H1 (cell line): ENCODE results near the gene TBC1D10A. TPM values are rescaled to one million over a fixed set of nuclear protein-coding genes. Genes with fewer than 3 reads are reported as not detected.

ENCODE experiments used
- BACH1 ChIP-seq: IDR thresholded peaks from 2 replicates; pipeline ENCODE4 v1.6.1; 2012; ENCODE audit warnings: low read length, improper control_type of control experiment
- MAFK ChIP-seq: IDR thresholded peaks from 2 replicates; pipeline ENCODE4 v1.6.1; 2012; ENCODE audit warnings: low read depth, mild to moderate bottlenecking, improper control_type of control experiment, low read length
- NANOG ChIP-seq: IDR thresholded peaks from 2 replicates; pipeline ENCODE4 v1.6.1; 2011; ENCODE audit warnings: low read length, low read depth, mild to moderate bottlenecking, inconsistent platforms; ENCODE audit not compliant: insufficient read depth, poor library complexity, severe bottlenecking
- PHF8 ChIP-seq: fragments of 200-600 bp; sonication (generic); conservative IDR thresholded peaks from 2 replicates; pipeline ENCODE4 v1.7.1; 2012; ENCODE audit warnings: low read depth, mild to moderate bottlenecking, inconsistent platforms, low read length, moderate library complexity
- RAD21 ChIP-seq, 2 experiments: IDR thresholded peaks in 1 of 2; conservative IDR thresholded peaks in 1 of 2; 2 replicates each; pipeline ENCODE4 v1.6.1; 2011; ENCODE audit warnings: low read depth in 2 of 2, low read length in 2 of 2, improper control_type of control experiment in 1 of 2, inconsistent platforms in 1 of 2, mild to moderate bottlenecking in 1 of 2, moderate library complexity in 1 of 2
- RBBP5 ChIP-seq: IDR thresholded peaks from 2 replicates; pipeline ENCODE4 v1.7.1; 2012; ENCODE audit warnings: low read depth, mild to moderate bottlenecking, inconsistent platforms, low read length, moderate library complexity, borderline replicate concordance
- TEAD4 ChIP-seq: IDR thresholded peaks from 2 replicates; pipeline ENCODE4 v1.6.1; 2012; ENCODE audit warnings: low read depth, low read length, inconsistent platforms, mixed read lengths
- polyA plus RNA-seq, 7 experiments: library from polyadenylated mRNA; depleted of rRNA in 3 of 7; stranded (reverse) in 5 of 7; unstranded in 2 of 7; fragments of >200 nt in 5 of 7; fragments of 200-250 nt in 2 of 7; gene quantifications; 1 replicate in 5 of 7; 2 replicates in 1 of 7; 4 replicates in 1 of 7; pipeline versions ENCODE4 v1.2.1 to v1.2.3, GENCODE V29; 2011 to 2013; ENCODE audit warnings: missing spikeins in 2 of 7, mixed read lengths in 2 of 7
- total RNA-seq: library from RNA; stranded (reverse); fragmentation: NEBNext Ultra II Directional; extraction: Animal tissue kit (Norgen Biotek cat#: 25700); gene quantifications from 2 replicates; pipeline ENCODE4 v1.2.1, GENCODE V29; 2021

Gene TBC1D10A
- total and polyA plus RNA-seq, 2 of the 8 experiments (the other 6 are each of a cell fraction or from before 2014, with no cell fraction given) = 5.4 to 7.0 TPM

DNA sequence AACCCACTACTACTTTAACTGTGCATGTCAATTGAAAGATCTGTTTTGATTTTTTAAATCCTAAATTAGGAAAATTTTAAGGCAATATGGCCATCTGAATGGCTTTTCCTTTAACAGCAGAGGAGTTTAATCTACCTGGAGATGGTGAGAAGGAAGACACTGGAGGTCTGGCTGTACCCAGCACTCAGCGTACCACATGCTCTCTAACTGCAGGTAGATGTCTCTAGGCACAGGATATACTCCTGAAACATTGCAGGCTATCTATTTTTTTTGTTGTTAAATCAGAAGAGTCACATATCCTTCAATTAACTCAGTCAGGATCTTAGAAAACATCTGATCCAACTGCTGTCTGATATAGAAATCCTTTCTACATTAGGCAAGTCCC, 20.1 kb downstream of the TBC1D10A start (continued):
- TF ChIP-seq NANOG (no peak), MAFK (no peak), BACH1 (no peak), PHF8 (no peak), TEAD4 (no peak), RAD21 (IDR thresholded peaks at IDR 0.05 in 1 of 2, conservative IDR thresholded peaks at IDR 0.05 in 1 of 2; ENCODE audit: low read depth in 2 of 2, low read length in 2 of 2) (no peak), RBBP5 (no peak)
